OCI-LY1 (cell line): ENCODE results near the gene LYPLA2.
"Not testable (repeated sequence)": the region's sequence is repeated elsewhere in the genome, so short reads cannot be mapped to it uniquely, and the experiment has no call there.

ENCODE experiments used
- H2AFZ ChIP-seq: fragments of 200-600 bp; sonication (generic), shearing (Covaris generic); 2 replicates; pipeline ENCODE4 v1.6.0; 2014; ENCODE audit warnings: antibody characterized with exemption, mild to moderate bottlenecking, low read length
- H3F3A ChIP-seq: fragments of 200-600 bp; sonication (generic), shearing (Covaris generic); 2 replicates; pipeline ENCODE4 v1.6.0; 2014; ENCODE audit warnings: mild to moderate bottlenecking, antibody characterized with exemption, low read length, moderate library complexity; ENCODE audit not compliant: insufficient read depth
- H3K27ac ChIP-seq: fragments of 200-600 bp; sonication (generic); 2 replicates; pipeline ENCODE4 v1.5.1; 2014; ENCODE audit warnings: low read length, mixed run types, mild to moderate bottlenecking, low read depth; ENCODE audit not compliant: poor library complexity, severe bottlenecking
- H3K27me3 ChIP-seq: fragments of 200-600 bp; sonication (generic); 2 replicates; pipeline ENCODE4 v1.6.0; 2014; ENCODE audit warnings: antibody characterized with exemption, mild to moderate bottlenecking, low read length, moderate library complexity; ENCODE audit not compliant: insufficient read depth
- H3K36me3 ChIP-seq: fragments of 200-600 bp; sonication (generic); 2 replicates; pipeline ENCODE4 v1.6.1; 2014; ENCODE audit warnings: mild to moderate bottlenecking, antibody characterized with exemption, low read length, moderate library complexity, mixed read lengths; ENCODE audit not compliant: insufficient read depth
- H3K4me1 ChIP-seq: fragments of 200-600 bp; sonication (generic); 2 replicates; pipeline ENCODE4 v1.5.1; 2014; ENCODE audit warnings: mild to moderate bottlenecking, low read length, moderate library complexity; ENCODE audit not compliant: insufficient read depth, severe bottlenecking
- H3K4me2 ChIP-seq: fragments of 200-600 bp; sonication (generic), shearing (Covaris generic); 2 replicates; pipeline ENCODE4 v1.6.1; 2014; ENCODE audit warnings: low read length
- H3K4me3 ChIP-seq: fragments of 200-600 bp; sonication (generic); 2 replicates; pipeline ENCODE4 v1.5.1; 2014; ENCODE audit warnings: low read length, low read depth, mild to moderate bottlenecking, mixed read lengths; ENCODE audit not compliant: poor library complexity, severe bottlenecking
- H3K79me2 ChIP-seq: fragments of 200-600 bp; shearing (Covaris generic); 2 replicates; pipeline ENCODE4 v1.6.1; 2016; ENCODE audit warnings: mixed run types, low read length, mixed read lengths; ENCODE audit not compliant: insufficient read depth
- H3K9ac ChIP-seq: fragments of 200-600 bp; sonication (generic), shearing (Covaris generic); 2 replicates; pipeline ENCODE4 v1.6.1; 2014; ENCODE audit warnings: mild to moderate bottlenecking, low read length, mixed read lengths
- H3K9me2 ChIP-seq: fragments of 200-600 bp; sonication (generic), shearing (Covaris generic); 2 replicates; pipeline ENCODE4 v1.6.1; 2014; ENCODE audit warnings: low read depth, mild to moderate bottlenecking, low read length, mixed read lengths
- H3K9me3 ChIP-seq: fragments of 200-600 bp; shearing (Covaris generic); 2 replicates; pipeline ENCODE4 v1.6.1; 2014; ENCODE audit warnings: low read length, mixed read lengths
- H4K20me1 ChIP-seq: fragments of 200-600 bp; sonication (generic), shearing (Covaris generic); 2 replicates; pipeline ENCODE4 v1.6.0; 2016; ENCODE audit warnings: mild to moderate bottlenecking, low read length; ENCODE audit not compliant: insufficient read depth
- CTCF ChIP-seq: fragments of 200-600 bp; sonication (generic), shearing (Covaris generic); IDR thresholded peaks from 2 replicates; pipeline ENCODE4 v1.5.1; 2017; ENCODE audit warnings: mild to moderate bottlenecking, antibody characterized with exemption, low read length, moderate library complexity, mixed read lengths
- EZH2 ChIP-seq: fragments of 200-600 bp; sonication (generic), shearing (Covaris generic); IDR thresholded peaks from 2 replicates; pipeline ENCODE4 v1.8.0; 2017; ENCODE audit warnings: borderline replicate concordance, mixed run types, mild to moderate bottlenecking, antibody characterized with exemption, low read length, moderate library complexity, mixed read lengths

The LYPLA2 gene

GRCh38 chr1:23801338-23801748 lies 10.4 kb downstream of the LYPLA2 start:
- H3K4me1 ChIP-seq: peaks cover 21% of the 10 kb centered on the region
- H3K79me2 ChIP-seq: no peaks in the 10 kb centered on the region
- TF ChIP-seq CTCF: no peak
- TF ChIP-seq EZH2: no peak
- H3K27me3 ChIP-seq: no peaks in the 10 kb centered on the region
- H3K4me2 ChIP-seq: peak overlapping the region; percentile 93
- no peaks in the 10 kb centered on the region for H4K20me1 ChIP-seq
- no peaks in the 10 kb centered on the region for H3F3A ChIP-seq
- H3K9ac ChIP-seq: peak overlapping the region; percentile 93
- H3K36me3 ChIP-seq: peaks cover 13% of the 10 kb centered on the region; the same call in 1 of the 2 replicates
- no peaks in the 10 kb centered on the region for H3K9me3 ChIP-seq
- H3K27ac ChIP-seq: no peak overlapping the region
- no peaks in the 10 kb centered on the region for H3K9me2 ChIP-seq
- no peak overlapping the region for H2AFZ ChIP-seq
- peak overlapping the region; percentile 86 for H3K4me3 ChIP-seq

- peak overlapping the region; percentile 86 for H3K4me3 ChIP-seq
- H3K4me2 ChIP-seq: peak overlapping the region; percentile 93; the same call in 1 of the 2 replicates
These were observed 10.9 kb downstream of the LYPLA2 start for GRCh38 chr1:23801876-23802275.

GRCh38 chr1:23802809-23803342 lies 11.9 kb downstream of the LYPLA2 start:
- H3K4me3 ChIP-seq, H3K4me2 ChIP-seq, H2AFZ ChIP-seq, H3K79me2 ChIP-seq, H3K27me3 ChIP-seq, H3F3A ChIP-seq, H3K9ac ChIP-seq, H3K9me2 ChIP-seq, H3K36me3 ChIP-seq, H3K9me3 ChIP-seq, H4K20me1 ChIP-seq, H3K27ac ChIP-seq: not testable (repeated sequence)
- H3K4me1 ChIP-seq: peaks cover 21% of the 10 kb centered on the region

More at GRCh38 chr1:23801876-23802275, 10.9 kb downstream of the LYPLA2 start:
- Histone ChIP-seq H2AFZ (no peak overlapping the region), H3K27me3 (no peaks in the 10 kb centered on the region), H3K9ac (peak overlapping the region; percentile 93; the same call in 1 of the 2 replicates), H4K20me1 (no peaks in the 10 kb centered on the region), H3K9me3 (no peaks in the 10 kb centered on the region), H3K27ac (no peak overlapping the region), H3K4me1 (peaks cover 21% of the 10 kb centered on the region), H3F3A (no peaks in the 10 kb centered on the region), H3K9me2 (no peaks in the 10 kb centered on the region), H3K79me2 (no peaks in the 10 kb centered on the region), H3K36me3 (peaks cover 11% of the 10 kb centered on the region; the same call in 1 of the 2 replicates)
- TF ChIP-seq CTCF: no peak
- no peak for TF ChIP-seq EZH2

- Histone ChIP-seq H3K27me3 (no peaks in the 10 kb centered on the region), H3K9ac (no peak overlapping the region), H3K9me3 (no peaks in the 10 kb centered on the region), H3K27ac (no peak overlapping the region), H4K20me1 (no peaks in the 10 kb centered on the region), H2AFZ (no peak overlapping the region), H3K79me2 (no peaks in the 10 kb centered on the region), H3K4me3 (no peak overlapping the region), H3K4me2 (no peak overlapping the region), H3K36me3 (peaks cover 4% of the 10 kb centered on the region; the same call in 1 of the 2 replicates), H3F3A (no peaks in the 10 kb centered on the region), H3K4me1 (peaks cover 21% of the 10 kb centered on the region), H3K9me2 (no peaks in the 10 kb centered on the region)
- no peak for TF ChIP-seq CTCF
- no peak for TF ChIP-seq EZH2
These were observed 12.7 kb downstream of the LYPLA2 start for GRCh38 chr1:23803674-23804073.
